ENCODE results near the gene BICD1. TPM values are rescaled to one million over a fixed set of nuclear protein-coding genes. Genes with fewer than 3 reads are reported as not detected.

BICD1 gene
- total and polyA plus RNA-seq, 2 donors (not counting 3 experiments of a cell fraction or from before 2014, with no cell fraction given): 12.2 to 51.0 TPM

DNA sequence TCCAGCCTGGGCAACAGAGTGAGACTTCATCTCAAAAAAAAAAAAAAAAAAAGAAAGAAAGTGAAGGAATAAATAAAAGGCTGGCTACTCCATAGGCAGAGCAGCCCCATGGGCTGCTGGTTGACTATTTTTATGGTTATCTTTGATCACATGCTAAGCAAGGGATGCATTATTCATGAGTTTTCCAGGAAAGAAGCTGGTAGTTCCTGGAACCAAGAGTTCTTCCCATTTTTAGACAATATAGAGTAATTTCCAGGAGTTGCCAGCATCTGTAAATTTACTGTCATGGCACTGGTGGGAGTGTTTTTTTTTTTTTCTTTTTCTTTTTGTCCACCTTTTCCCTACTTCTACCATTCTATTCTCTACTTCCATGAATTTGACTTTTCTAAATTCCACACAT lies 316.9 kb downstream of the BICD1 start:
- no peaks in the 10 kb centered on the region for H3K27me3 ChIP-seq (ENCODE audit: control insufficient read depth in 2 of 2, insufficient read depth in 2 of 2, low read length in 2 of 2)
- peaks cover 0 to 2% of the 10 kb centered on the region in 2 experiments for H3K36me3 ChIP-seq (ENCODE audit: control insufficient read depth in 2 of 2, extremely low read depth in 1 of 2, insufficient read depth in 2 of 2, low read length in 2 of 2)
- no peak for DNase-seq (ENCODE audit: low read depth, low spot score)
- FAIRE-seq: no peak
- H3K4me1 ChIP-seq (ENCODE audit: control insufficient read depth, extremely low read depth, insufficient read depth, low read length): peaks cover 8% of the 10 kb centered on the region
- no peaks in the 10 kb centered on the region for H3K9me1 ChIP-seq (replicated peaks; ENCODE audit: control insufficient read depth, extremely low read depth, insufficient read depth, low read length)
- POLR2A ChIA-PET: no interaction called here
- no peaks in the 10 kb centered on the region for H4K20me1 ChIP-seq (replicated peaks; ENCODE audit: control insufficient read depth, extremely low read depth, insufficient read depth, low read length)
- H2AFZ ChIP-seq (ENCODE audit: low read depth, low read length): no peak overlapping the region
- no peak overlapping the region for H3K27ac ChIP-seq (ENCODE audit: insufficient read depth, low read depth, low read length)
- intact Hi-C loops (cut with micrococcal nuclease): loop anchor here (2.0 kb wide), 2 partner anchors 13 to 31 kb away; no protein-coding TSS in a partner anchor
- no peak overlapping the region for H3K4me2 ChIP-seq (ENCODE audit: insufficient read depth, low read length)
- dilution Hi-C loops (cut with MboI; ENCODE audit: extremely low pct_ligation_motif_present, low sequenced_read_pairs): no loop called here
- peaks cover 10% of the 10 kb centered on the region for H3K79me2 ChIP-seq (ENCODE audit: control insufficient read depth, insufficient read depth, low read length)
- no peaks in the 10 kb centered on the region for H3K9me3 ChIP-seq (replicated peaks; ENCODE audit: control insufficient read depth, insufficient read depth, low read length)
- H3K9ac ChIP-seq (replicated peaks; ENCODE audit: extremely low read depth, insufficient read depth, low read length): no peak overlapping the region
- CTCF ChIA-PET: interaction anchor here (1.3 to 1.9 kb wide), 5 partner anchors 10 to 234 kb away, joined by 3 to 5 read pairs (median 4); no protein-coding TSS in a partner anchor
- H3K4me3 ChIP-seq (replicated peaks in 1 of 3; ENCODE audit: insufficient read depth in 1 of 3, low read depth in 1 of 3, low read length in 3 of 3): no peak overlapping the region
- TF ChIP-seq, protein P1, sequence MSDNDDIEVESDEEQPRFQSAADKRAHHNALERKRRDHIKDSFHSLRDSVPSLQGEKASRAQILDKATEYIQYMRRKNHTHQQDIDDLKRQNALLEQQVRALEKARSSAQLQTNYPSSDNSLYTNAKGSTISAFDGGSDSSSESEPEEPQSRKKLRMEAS (IDR thresholded peaks at IDR 0.05; ENCODE audit: insufficient read depth, insufficient read length): no peak
- TF ChIP-seq POLR2AphosphoS5 (IDR thresholded peaks at IDR 0.05; ENCODE audit: insufficient read depth, low read depth, low read length): no peak
- TF ChIP-seq FOS (IDR thresholded peaks at IDR 0.05; ENCODE audit: borderline replicate concordance, insufficient read depth, low read length): no peak
- no TSS peak for BruUV-seq (replicated peaks)

DNA sequence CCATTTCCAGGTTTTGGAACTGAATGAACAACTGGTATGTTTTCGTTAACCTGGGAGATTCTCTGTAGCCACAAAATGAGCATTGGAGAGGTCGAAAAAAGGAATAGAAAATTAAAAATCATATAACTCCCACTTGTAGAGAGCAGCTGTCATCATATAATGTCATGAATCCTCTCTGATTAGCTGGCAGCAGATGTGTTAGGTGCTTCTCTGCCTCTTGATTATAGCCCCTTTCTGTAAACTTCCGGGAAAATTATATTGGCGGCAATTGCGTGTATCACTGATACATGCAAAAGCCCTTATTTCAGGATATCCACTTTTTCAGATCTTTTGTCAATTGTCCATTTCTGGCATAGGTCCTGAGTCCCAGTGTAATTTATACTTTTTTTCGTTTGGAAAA lies 324.4 kb downstream of the BICD1 start:
- no TSS peak for BruUV-seq (replicated peaks)
- TF ChIP-seq MYC (IDR thresholded peaks at IDR 0.05; ENCODE audit: low read depth, low read length) (no peak), GATA2 (IDR thresholded peaks at IDR 0.05; ENCODE audit: insufficient read depth, insufficient read length, low read depth, low read length) (no peak), POLR2AphosphoS5 (IDR thresholded peaks at IDR 0.05; ENCODE audit: insufficient read depth, low read depth, low read length) (no peak), FOS (IDR thresholded peaks at IDR 0.05; ENCODE audit: borderline replicate concordance, insufficient read depth, low read length) (no peak), EZH2 (IDR thresholded peaks at IDR 0.05; ENCODE audit: borderline replicate concordance, low read depth, low read length, severe bottlenecking) (no peak), JUN (IDR thresholded peaks at IDR 0.05; ENCODE audit: borderline replicate concordance, insufficient read depth, insufficient read length, low read depth) (no peak), POLR2A (IDR thresholded peaks at IDR 0.05; ENCODE audit: low read depth, low read length) (no peak)
- TF ChIP-seq, protein P2, sequence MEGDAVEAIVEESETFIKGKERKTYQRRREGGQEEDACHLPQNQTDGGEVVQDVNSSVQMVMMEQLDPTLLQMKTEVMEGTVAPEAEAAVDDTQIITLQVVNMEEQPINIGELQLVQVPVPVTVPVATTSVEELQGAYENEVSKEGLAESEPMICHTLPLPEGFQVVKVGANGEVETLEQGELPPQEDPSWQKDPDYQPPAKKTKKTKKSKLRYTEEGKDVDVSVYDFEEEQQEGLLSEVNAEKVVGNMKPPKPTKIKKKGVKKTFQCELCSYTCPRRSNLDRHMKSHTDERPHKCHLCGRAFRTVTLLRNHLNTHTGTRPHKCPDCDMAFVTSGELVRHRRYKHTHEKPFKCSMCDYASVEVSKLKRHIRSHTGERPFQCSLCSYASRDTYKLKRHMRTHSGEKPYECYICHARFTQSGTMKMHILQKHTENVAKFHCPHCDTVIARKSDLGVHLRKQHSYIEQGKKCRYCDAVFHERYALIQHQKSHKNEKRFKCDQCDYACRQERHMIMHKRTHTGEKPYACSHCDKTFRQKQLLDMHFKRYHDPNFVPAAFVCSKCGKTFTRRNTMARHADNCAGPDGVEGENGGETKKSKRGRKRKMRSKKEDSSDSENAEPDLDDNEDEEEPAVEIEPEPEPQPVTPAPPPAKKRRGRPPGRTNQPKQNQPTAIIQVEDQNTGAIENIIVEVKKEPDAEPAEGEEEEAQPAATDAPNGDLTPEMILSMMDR (IDR thresholded peaks at IDR 0.05; ENCODE audit: extremely low read depth in 1 of 2, insufficient read depth in 1 of 2, low read depth in 1 of 2, low read length in 2 of 2): no peak
- TF ChIP-seq, protein P1 (IDR thresholded peaks at IDR 0.05; ENCODE audit: insufficient read depth, insufficient read length): no peak

More for the DNA sequence above, 324.4 kb downstream of the BICD1 start:
- H3K9me3 ChIP-seq (replicated peaks; ENCODE audit: control insufficient read depth, insufficient read depth, low read length): no peaks in the 10 kb centered on the region
- dilution Hi-C loops (cut with MboI; ENCODE audit: extremely low pct_ligation_motif_present, low sequenced_read_pairs): no loop called here
- H3K9me1 ChIP-seq (replicated peaks; ENCODE audit: control insufficient read depth, extremely low read depth, insufficient read depth, low read length): no peaks in the 10 kb centered on the region
- peaks cover 22% of the 10 kb centered on the region for H3K4me1 ChIP-seq (ENCODE audit: control insufficient read depth, extremely low read depth, insufficient read depth, low read length)
- peaks cover 4% of the 10 kb centered on the region for H3K79me2 ChIP-seq (ENCODE audit: control insufficient read depth, insufficient read depth, low read length)
- no peaks in the 10 kb centered on the region for H3K27me3 ChIP-seq (ENCODE audit: control insufficient read depth in 2 of 2, insufficient read depth in 2 of 2, low read length in 2 of 2)
- peaks cover 0 to 2% of the 10 kb centered on the region in 2 experiments for H3K36me3 ChIP-seq (ENCODE audit: control insufficient read depth in 2 of 2, extremely low read depth in 1 of 2, insufficient read depth in 2 of 2, low read length in 2 of 2)
- no peak overlapping the region for H2AFZ ChIP-seq (ENCODE audit: low read depth, low read length)
- CTCF ChIA-PET: interaction anchor here (0.8 to 2.1 kb wide), 4 partner anchors 25 to 65 kb away, joined by 3 to 5 read pairs (median 3); partner anchors contain the start of gene FGD4
- H3K9ac ChIP-seq (replicated peaks; ENCODE audit: extremely low read depth, insufficient read depth, low read length): no peak overlapping the region
- no peaks in the 10 kb centered on the region for H4K20me1 ChIP-seq (replicated peaks; ENCODE audit: control insufficient read depth, extremely low read depth, insufficient read depth, low read length)
- H3K4me3 ChIP-seq (replicated peaks in 1 of 3; ENCODE audit: insufficient read depth in 1 of 3, low read depth in 1 of 3, low read length in 3 of 3): no peak overlapping the region
- H3K4me2 ChIP-seq (ENCODE audit: insufficient read depth, low read length): peak overlapping the region; percentile 53
- POLR2A ChIA-PET: no interaction called here
- intact Hi-C loops (cut with micrococcal nuclease): no loop called here
- FAIRE-seq: peak; percentile 64
- H3K27ac ChIP-seq (ENCODE audit: insufficient read depth, low read depth, low read length): peak overlapping the region; percentile 41
- no peak for DNase-seq (ENCODE audit: low read depth, low spot score)
